Measurements from ENCODE around the gene CNTN4. TPM values are rescaled to one million over a fixed set of nuclear protein-coding genes. Genes with fewer than 3 reads are reported as not detected.

Gene CNTN4
- total RNA-seq, 1 donor from 2014 or later = 0.79 TPM

GRCh38 chr3:3082234-3082924 lies 983.7 kb downstream of the CNTN4 start:
- Histone ChIP-seq H3K27me3 (ENCODE audit: control insufficient read depth, insufficient read depth, low read length) (no peaks in the 10 kb centered on the region), H3K36me3 (ENCODE audit: control insufficient read depth, insufficient read depth, low read length) (no peaks in the 10 kb centered on the region), H3K4me3 (ENCODE audit: low read depth, low read length) (no peak overlapping the region)
- DNase-seq (ENCODE audit: low read depth) = no peak
- FAIRE-seq = no peak
- no peak for TF ChIP-seq CTCF (IDR thresholded peaks at IDR 0.05; ENCODE audit: insufficient read depth, low read length, severe bottlenecking)

DNA sequence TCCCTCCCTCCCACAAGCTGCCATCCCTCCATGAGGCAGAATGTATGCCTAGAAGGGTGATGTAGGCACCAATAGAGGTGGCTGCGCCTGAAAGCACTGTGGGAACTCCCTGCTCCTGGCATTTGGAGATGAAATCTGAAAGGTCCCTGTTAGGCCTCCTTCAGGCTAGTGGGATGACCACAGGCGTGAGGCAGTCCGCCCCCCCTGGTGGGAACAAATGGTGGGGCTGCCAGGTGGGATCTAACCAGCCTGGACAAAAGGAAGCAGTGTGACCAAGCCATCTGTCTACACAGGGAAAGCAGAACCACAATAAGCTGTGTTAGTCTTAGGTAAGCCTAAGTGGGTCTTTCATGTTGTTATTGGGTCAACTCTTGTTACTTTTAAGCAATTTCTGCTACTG lies 986.2 kb downstream of the CNTN4 start:
- no peak for FAIRE-seq
- no peak for TF ChIP-seq CTCF (IDR thresholded peaks at IDR 0.05; ENCODE audit: insufficient read depth, low read length, severe bottlenecking)
- DNase-seq (ENCODE audit: low read depth) = no peak

GRCh38 chr3:3085782-3086181 lies 987.1 kb downstream of the CNTN4 start:
- DNase-seq (ENCODE audit: low read depth) = no peak
- no peak for FAIRE-seq
- TF ChIP-seq CTCF (IDR thresholded peaks at IDR 0.05; ENCODE audit: insufficient read depth, low read length, severe bottlenecking) = no peak
- no peak overlapping the region for H3K4me3 ChIP-seq (ENCODE audit: low read depth, low read length)
- H3K36me3 ChIP-seq (ENCODE audit: control insufficient read depth, insufficient read depth, low read length) = no peaks in the 10 kb centered on the region
- H3K27me3 ChIP-seq (ENCODE audit: control insufficient read depth, insufficient read depth, low read length) = no peaks in the 10 kb centered on the region

More for the DNA sequence above, 986.2 kb downstream of the CNTN4 start:
- Histone ChIP-seq H3K4me3 (ENCODE audit: low read depth, low read length) (no peak overlapping the region), H3K36me3 (ENCODE audit: control insufficient read depth, insufficient read depth, low read length) (no peaks in the 10 kb centered on the region), H3K27me3 (ENCODE audit: control insufficient read depth, insufficient read depth, low read length) (no peaks in the 10 kb centered on the region)

DNA sequence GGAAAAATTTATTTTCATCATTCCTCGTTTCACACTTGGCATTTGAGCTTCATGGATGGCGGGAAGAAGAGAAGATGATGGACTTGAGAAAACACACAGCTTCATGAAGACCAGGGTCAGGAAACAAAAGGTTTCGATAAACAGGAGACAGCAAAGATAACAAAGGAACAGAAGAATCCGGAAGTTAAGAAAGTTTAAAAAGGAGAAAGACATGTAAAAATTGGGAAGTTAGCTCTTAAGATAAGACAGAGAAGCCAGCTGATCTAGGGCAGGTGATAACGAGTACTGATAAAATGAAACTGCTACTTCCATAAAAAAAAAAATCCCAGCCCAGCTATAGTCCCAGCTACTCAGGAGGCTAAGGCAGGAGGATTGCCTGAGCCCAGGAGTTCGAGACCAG lies 987.6 kb downstream of the CNTN4 start:
- DNase-seq (ENCODE audit: low read depth) (no peak), FAIRE-seq (no peak)
- Histone ChIP-seq H3K27me3 (ENCODE audit: control insufficient read depth, insufficient read depth, low read length) (no peaks in the 10 kb centered on the region), H3K36me3 (ENCODE audit: control insufficient read depth, insufficient read depth, low read length) (no peaks in the 10 kb centered on the region), H3K4me3 (ENCODE audit: low read depth, low read length) (no peak overlapping the region)
- no peak for TF ChIP-seq CTCF (IDR thresholded peaks at IDR 0.05; ENCODE audit: insufficient read depth, low read length, severe bottlenecking)

DNA sequence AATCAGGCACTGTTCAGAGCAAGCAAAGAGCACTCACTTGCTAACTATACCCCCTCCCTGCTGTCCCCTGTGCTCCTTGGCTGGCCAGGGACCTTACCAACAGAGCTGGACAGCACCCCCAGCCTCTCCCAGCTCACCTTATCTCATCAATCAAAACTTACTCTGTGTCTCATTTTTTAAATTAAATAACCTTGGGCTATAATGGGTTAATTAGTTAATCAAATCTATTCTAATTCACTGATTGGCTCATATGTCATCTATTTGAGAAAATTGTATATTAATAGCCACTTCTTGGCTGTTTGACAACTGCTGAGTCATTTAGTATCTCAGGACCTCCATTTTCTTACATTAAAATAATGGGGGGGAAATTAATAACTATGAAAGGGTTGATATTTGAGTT lies 988.6 kb downstream of the CNTN4 start:
- no peaks in the 10 kb centered on the region for H3K27me3 ChIP-seq (ENCODE audit: control insufficient read depth, insufficient read depth, low read length)
- DNase-seq (ENCODE audit: low read depth) (no peak), FAIRE-seq (no peak)
- no peaks in the 10 kb centered on the region for H3K36me3 ChIP-seq (ENCODE audit: control insufficient read depth, insufficient read depth, low read length)
- TF ChIP-seq CTCF (IDR thresholded peaks at IDR 0.05; ENCODE audit: insufficient read depth, low read length, severe bottlenecking) = no peak
- H3K4me3 ChIP-seq (ENCODE audit: low read depth, low read length) = no peak overlapping the region

All from bronchial epithelial cell (primary cell).